ENCODE measurements around the gene GPBP1L1. TPM values are rescaled to one million over a fixed set of nuclear protein-coding genes. Genes with fewer than 3 reads are reported as not detected.
"Not testable (repeated sequence)": the region's sequence is repeated elsewhere in the genome, so short reads cannot be mapped to it uniquely, and the experiment has no call there.

The GPBP1L1 gene
- total RNA-seq: 100 to 1,000 TPM; 102 to 103 TPM

- ChIA-PET CTCF (interaction anchor here (0.6 to 1.3 kb wide), 2 partner anchors 30 to 173 kb away, joined by 3 to 5 read pairs; no protein-coding TSS in a partner anchor), POLR2A (interaction anchor here (0.5 to 2.0 kb wide), 7 partner anchors 8 to 165 kb away, joined by 3 to 10 read pairs (median 3); partner anchors contain the start of gene PRDX1)
These were observed at the start of gene GPBP1L1 for GRCh38 chr1:45686288-45687013. Gene GPBP1L1, minus strand, starts transcription at chr1:45686533. Its CDS starts 27,446 bp downstream, at chr1:45659087.

GRCh38 chr1:45730780-45731319 is 44.5 kb upstream of the GPBP1L1 start:
- POLR2A ChIA-PET: no interaction called here
- CTCF ChIA-PET: no interaction called here

GRCh38 chr1:45730075-45730779 is 43.9 kb upstream of the GPBP1L1 start:
- ChIA-PET CTCF (no interaction called here), POLR2A (interaction anchor here (0.6 kb wide), 1 partner anchor 8 kb away, joined by 11 read pairs; no protein-coding TSS in a partner anchor)

- CTCF ChIA-PET, POLR2A ChIA-PET: not testable (repeated sequence)
These were observed 39.7 kb upstream of the GPBP1L1 start for GRCh38 chr1:45726007-45726406.

- ChIA-PET POLR2A (no interaction called here), CTCF (no interaction called here)
These were observed 37.1 kb upstream of the GPBP1L1 start for GRCh38 chr1:45723248-45723930.

- POLR2A ChIA-PET: no interaction called here
- CTCF ChIA-PET: no interaction called here
These were observed 36.5 kb upstream of the GPBP1L1 start for GRCh38 chr1:45722809-45723208.

- POLR2A ChIA-PET: interaction anchor here (0.6 kb wide), 1 partner anchor 14 kb away, joined by 8 read pairs; no protein-coding TSS in a partner anchor
These were observed 34.9 kb upstream of the GPBP1L1 start for GRCh38 chr1:45721207-45721606.

GRCh38 chr1:45718289-45718688 is 32.0 kb upstream of the GPBP1L1 start:
- ChIA-PET POLR2A (no interaction called here), CTCF (no interaction called here)

More at GRCh38 chr1:45721207-45721606, 34.9 kb upstream of the GPBP1L1 start:
- CTCF ChIA-PET: no interaction called here

- CTCF ChIA-PET: interaction anchor here (0.7 kb wide), 1 partner anchor 360 kb away, joined by 5 read pairs; no protein-coding TSS in a partner anchor
These were observed 31.1 kb upstream of the GPBP1L1 start for GRCh38 chr1:45717386-45717785.

GRCh38 chr1:45716700-45717099 is 30.4 kb upstream of the GPBP1L1 start:
- ChIA-PET CTCF (no interaction called here), POLR2A (no interaction called here)

More at GRCh38 chr1:45717386-45717785, 31.1 kb upstream of the GPBP1L1 start:
- POLR2A ChIA-PET: not testable (repeated sequence)

- ChIA-PET POLR2A (no interaction called here), CTCF (no interaction called here)
These were observed 27.4 kb upstream of the GPBP1L1 start for GRCh38 chr1:45713711-45714110.

- CTCF ChIA-PET: no interaction called here
These were observed 18.3 kb upstream of the GPBP1L1 start for GRCh38 chr1:45704637-45705036.

GRCh38 chr1:45694823-45695222 is 8.5 kb upstream of the GPBP1L1 start:
- POLR2A ChIA-PET: interaction anchor here (0.6 to 1.4 kb wide), 2 partner anchors 9 to 602 kb away, joined by 3 read pairs; partner anchors contain the start of gene GPBP1L1
- CTCF ChIA-PET: interaction anchor here (0.5 to 0.6 kb wide), 3 partner anchors 14 to 392 kb away, joined by 3 to 4 read pairs (median 3); no protein-coding TSS in a partner anchor

More at GRCh38 chr1:45704637-45705036, 18.3 kb upstream of the GPBP1L1 start:
- POLR2A ChIA-PET: no interaction called here

- POLR2A ChIA-PET: interaction anchor here (1.4 kb wide), 1 partner anchor 8 kb away, joined by 3 read pairs; the partner anchor contains the start of gene GPBP1L1
- CTCF ChIA-PET: not testable (repeated sequence)
These were observed 7.5 kb upstream of the GPBP1L1 start for GRCh38 chr1:45693811-45694210.

- ChIA-PET POLR2A (interaction anchor here (0.6 to 2.0 kb wide), 3 partner anchors 11 to 199 kb away, joined by 3 to 8 read pairs (median 4); partner anchors contain the start of gene PRDX1), CTCF (no interaction called here)
These were observed 1.7 kb upstream of the GPBP1L1 start, which contains the start of gene TMEM69 for GRCh38 chr1:45687754-45688740. Gene TMEM69, plus strand, starts transcription at chr1:45688181. Its CDS starts 2,888 bp downstream, at chr1:45691069.

- ChIA-PET CTCF (no interaction called here), POLR2A (interaction anchor here (2.0 kb wide), 2 partner anchors 32 to 165 kb away, joined by 8 read pairs; partner anchors contain the start of gene PRDX1)
These were observed 851 bp upstream of the GPBP1L1 start for GRCh38 chr1:45687014-45687753.

- POLR2A ChIA-PET: interaction anchor here (0.5 to 2.0 kb wide), 8 partner anchors 8 to 164 kb away, joined by 3 to 10 read pairs (median 3); partner anchors contain the start of gene PRDX1
- CTCF ChIA-PET: interaction anchor here (0.6 to 1.3 kb wide), 2 partner anchors 30 to 174 kb away, joined by 3 to 5 read pairs; no protein-coding TSS in a partner anchor
These were observed 382 bp downstream of the GPBP1L1 start for GRCh38 chr1:45686015-45686287.
